Stimulated activated CD8-positive, alpha-beta memory T cell treated with anti-CD3 and anti-CD28 coated beads, Interleukin-4, amount 100 ng/mL, for 1 hour (primary cell): ENCODE data around the gene ANKRD35.
A peak's percentile ranks its signal among the peaks of the same experiment; 100 is the strongest.
"Not testable (repeated sequence)": the region's sequence is repeated elsewhere in the genome, so short reads cannot be mapped to it uniquely, and the experiment has no call there.

ENCODE experiments used
- DNase-seq, 2 donors: peaks; one replicate each; pipeline ENCODE4 v3.0.0-alpha.2; 2020; ENCODE audit warnings: low read depth in 2 of 2, low spot score in 1 of 2

ANKRD35 gene

DNA sequence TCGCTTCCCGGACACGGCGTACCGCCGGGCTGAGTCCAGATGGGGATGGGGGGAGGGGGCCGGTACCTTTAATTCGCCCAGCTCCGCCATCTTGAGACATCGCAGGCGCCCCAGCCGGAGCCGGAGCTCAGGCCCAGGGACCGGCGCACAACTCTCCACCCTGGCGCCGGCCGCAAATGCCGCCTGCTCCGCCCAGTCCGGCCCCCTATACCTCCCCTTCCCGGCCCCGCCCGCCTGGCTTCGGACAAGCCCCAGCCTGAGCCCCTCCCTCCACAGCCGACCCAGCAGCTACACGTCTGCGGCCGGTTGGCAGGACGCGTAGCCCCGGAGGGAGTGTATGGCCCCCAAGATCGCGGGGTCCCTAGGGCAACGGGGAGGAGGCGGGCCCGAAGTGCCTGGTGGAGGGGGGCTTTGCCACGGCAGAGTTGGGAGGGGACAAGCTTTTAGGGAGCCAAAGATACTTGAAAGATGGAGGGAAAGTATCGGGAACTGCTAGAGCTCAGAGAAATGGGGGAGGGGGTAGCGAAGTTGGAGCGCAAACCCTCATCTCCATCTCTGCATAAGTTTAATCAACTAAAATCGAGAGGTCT lies 26.7 kb downstream of the ANKRD35 start, which contains the start of gene PIAS3:
TSS of gene PIAS3 (minus strand) at position 181 of the 590 bp plus-strand sequence. CDS start at position 90, 91 bp downstream.
- peak; percentile 67 to 71 for DNase-seq

DNA sequence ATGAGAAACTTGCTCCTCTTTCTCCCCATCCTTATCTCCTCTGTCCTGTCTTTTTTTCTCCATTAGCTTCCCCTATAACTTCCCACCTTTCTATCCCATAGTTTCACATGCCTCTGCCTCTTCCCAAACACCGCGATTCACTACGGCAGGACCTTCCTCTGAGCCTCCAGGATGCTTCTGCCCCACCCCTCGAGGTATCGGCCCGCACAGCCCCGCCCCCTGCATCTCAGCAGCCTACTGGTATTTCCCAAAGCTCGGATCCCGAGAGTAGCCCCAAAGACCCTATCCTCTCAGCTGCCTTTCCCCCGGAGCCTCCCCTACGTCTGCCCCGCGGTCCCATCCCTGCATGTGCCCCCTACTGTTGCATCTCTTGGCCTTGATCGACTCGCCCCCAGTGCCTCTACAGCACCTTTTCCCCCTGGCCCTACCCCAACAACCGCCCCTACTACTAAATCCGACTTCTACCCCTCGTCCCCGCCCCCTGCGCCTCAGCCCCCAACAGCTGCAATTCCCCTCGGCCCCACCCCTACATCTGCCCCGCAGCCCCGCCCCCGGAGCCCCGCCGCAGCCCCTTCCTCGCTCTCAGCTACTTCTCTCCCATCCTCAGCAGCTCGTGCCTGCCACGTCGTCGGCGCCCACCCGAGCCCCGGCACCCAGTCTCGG lies 27.3 kb downstream of the ANKRD35 start:
- peak; percentile 31 to 43 for DNase-seq

DNA sequence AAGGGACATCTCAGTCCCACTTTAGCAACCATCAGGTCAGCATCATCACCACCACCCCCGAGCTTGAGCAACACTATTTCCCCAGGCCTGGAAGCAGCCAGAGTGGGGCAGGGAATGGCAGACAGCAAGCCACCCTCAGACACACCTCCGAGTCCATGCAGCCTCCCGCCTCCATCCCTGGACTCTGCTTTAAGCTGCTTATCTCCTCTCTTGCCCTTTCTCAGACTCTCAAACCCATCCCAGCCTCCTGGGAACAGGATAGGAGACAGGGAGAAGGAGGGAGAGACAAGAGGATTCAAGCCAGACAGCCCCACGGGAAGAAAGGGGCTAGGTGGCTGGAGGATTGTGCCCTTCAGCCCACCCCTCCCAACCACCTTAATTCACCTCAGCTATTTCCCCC lies 28.5 kb downstream of the ANKRD35 start:
- DNase-seq = no peak

DNA sequence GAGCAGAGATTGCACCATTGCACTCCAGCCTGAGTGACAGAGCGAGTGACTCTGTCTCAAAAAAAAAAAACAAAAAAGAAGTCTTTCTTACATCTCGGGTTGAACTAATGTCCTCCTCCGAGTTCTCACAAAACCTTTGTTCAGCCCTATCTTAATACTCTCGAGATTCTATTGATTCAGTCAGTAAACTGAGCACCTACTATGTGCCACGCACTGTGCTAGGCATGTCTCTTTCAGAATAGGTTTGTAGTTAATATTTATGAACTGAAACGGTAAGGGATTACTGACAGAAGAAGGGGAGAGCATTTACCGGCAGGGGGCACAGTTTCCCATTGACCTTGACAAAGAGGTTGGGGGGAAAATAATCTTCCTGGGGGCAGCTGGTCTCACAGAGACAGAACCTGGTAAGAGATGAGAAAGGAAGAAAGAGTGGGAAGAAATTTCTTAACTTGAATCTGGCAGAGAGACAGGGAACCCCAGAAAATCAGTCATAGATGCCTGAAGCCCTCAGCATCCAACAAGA lies 30.2 kb downstream of the ANKRD35 start:
- no peak for DNase-seq

DNA sequence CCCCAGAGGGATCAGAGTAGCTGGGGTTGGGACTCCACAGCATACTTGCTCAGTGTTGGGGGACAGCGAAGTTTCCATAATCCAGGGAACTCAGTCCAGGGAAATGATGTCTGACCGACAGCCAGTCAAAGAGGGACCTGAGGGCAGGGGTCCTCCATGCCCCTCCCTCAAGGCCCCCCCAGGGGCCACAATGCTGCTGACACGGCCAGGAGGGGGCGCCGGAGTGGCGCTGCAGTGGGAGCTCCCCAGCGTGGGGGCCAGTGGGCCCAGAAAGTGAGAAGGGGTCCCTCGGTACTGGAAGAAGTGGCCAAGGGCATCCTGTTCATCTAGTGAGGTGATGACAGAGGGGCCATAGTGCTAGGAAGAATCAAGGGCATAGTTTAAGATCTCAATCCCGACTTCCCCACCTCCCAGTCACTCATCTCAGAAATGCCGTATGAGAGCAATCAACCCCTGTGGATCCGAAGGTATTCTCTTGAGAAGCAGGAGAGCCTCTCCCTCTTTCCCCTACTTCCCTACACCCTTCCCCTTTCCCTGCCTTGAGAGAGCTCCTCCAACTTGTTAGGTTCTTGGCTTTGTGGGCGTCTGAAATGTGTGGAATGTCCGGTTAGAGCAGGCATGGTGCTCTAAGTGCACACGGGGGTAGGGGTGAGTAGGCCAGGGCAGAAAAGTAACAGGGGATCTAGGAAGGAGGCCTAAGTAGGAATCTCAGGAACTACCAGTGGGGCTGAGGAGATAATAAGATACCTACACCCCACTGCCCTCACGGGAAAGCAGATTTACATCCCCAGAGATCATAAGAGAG lies 36.1 kb downstream of the ANKRD35 start:
- no peak for DNase-seq

DNA sequence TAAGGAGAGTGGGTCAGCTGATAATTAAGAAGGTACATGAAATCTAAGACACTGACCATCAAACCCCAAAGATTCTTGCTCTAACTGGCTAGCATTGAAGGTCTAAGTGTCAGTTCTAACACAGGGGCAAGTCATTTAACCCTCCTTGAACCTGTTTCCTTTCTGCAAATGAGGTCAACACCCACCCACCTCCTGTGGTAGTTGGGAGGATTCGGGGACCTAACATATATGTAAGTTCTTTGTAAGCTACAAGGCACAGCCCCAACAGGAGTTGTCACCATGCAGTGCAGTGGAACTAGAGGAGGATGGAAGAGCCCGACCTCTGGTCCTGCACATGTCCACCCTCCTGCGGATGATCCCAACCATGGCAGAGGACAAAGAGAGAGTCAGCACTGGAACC lies 37.8 kb downstream of the ANKRD35 start:
- no peak for DNase-seq

DNA sequence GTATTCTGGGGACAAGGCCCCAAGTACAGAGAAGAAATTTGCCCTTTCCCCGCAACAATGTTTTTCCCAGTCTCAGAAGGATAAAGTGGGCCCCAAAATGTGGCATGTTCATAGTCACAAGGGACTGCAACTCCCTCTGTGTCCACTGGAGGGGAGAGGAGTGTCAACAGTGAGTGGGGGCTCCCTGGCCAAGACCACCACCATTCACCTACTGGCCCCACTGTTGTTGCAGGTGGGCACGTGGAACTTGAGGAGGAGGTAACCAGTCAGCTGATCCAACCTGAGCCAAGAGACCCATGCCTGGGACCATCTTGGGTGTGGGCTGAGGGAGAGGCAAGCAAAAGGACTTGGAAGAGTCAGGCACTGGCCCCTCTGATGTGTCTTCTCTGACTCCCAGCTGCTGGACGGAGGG lies 39.5 kb downstream of the ANKRD35 start:
- no peak for DNase-seq

DNA sequence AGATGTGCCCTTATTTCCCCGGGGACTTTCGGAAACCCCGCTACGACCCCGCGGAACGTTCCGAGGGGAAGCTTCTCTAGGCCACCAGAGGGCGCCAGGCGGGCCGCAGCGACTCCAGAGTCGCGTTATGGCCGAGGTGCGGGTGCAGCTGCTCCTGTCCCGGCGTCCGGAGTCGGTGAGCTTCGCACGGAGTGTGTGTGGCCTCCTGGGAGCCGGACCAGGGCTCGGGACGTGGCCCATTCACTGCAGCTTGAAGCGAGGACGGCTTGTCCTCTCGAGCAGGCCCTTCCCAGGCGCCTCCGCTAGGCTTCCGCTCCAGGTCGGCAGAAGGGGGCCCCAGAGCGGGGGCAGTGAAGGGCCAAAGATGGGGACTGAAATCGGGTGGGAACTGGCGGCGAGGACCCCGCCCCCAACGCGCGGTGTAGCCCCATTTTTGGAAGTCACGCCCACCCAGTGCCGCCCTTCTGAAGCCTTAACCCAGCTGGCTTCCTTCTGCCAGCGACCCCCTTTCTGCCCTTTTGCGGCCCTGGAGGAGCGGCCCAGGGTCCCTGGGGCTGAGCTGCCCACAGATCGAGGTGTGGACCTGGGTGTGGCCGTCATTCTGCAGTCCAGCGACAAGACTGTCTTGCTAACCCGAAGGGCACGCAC lies 40.0 kb downstream of the ANKRD35 start, which contains the start of gene NUDT17:
TSS of gene NUDT17 (plus strand) at position 117 of the 648 bp plus-strand sequence. CDS start at position 128, 11 bp downstream.
- DNase-seq = peak; percentile 53 to 56

DNA sequence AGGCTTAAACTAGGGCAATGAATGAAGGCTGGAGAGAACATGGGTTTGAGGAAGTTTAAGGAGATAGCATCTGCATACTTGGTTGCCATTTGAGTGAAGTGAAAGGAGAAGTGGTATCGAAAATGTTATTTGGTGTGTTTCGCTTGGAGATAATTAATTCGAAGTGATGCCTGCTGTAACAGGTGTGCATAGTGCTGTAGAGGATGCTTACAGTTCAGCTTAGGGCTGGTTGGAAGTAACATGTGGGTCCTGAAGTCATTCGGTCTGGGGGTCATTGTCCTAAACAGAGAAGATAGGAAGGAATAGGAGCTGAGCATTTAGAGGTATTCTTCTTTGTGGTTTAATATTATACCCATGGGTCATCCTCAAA lies 40.5 kb downstream of the ANKRD35 start:
- no peak for DNase-seq

DNA sequence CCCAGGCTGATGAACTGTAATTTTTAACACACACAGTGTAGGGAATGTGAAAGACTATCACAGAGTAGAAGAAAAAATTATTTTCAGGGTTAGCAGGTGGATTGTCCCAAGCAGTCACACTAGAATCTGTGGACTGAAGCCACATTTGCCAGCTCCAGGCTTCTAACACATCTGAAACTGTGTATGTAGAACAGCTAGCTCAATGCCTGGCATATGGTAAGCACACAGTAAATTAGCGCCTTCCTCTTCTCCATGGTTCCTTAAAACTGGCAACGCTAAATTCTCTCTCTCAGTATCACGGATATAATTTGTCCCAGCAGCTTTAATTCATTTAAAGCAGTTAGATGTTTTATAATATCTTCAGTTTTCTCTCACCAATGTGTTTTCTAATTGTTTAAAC lies 42.6 kb downstream of the ANKRD35 start:
- no peak for DNase-seq

DNA sequence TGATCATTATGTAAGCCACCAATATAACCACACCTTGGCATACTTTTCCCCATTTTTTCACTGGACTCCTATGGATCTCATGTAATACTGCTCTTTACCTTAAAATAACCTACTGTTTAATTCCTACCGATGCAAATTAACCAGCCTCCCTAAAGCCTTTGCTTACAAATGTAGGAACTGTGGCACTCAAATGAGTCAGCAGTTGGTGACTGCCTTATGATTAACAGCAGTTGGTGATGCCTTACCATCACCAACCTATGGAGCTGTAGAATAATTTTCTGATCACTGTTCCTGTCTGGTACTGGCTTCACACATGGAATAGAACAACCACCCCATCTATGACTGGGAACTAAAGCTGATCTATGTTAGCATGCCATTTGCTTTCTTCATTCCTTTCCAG lies 48.0 kb downstream of the ANKRD35 start:
- DNase-seq = no peak

DNA sequence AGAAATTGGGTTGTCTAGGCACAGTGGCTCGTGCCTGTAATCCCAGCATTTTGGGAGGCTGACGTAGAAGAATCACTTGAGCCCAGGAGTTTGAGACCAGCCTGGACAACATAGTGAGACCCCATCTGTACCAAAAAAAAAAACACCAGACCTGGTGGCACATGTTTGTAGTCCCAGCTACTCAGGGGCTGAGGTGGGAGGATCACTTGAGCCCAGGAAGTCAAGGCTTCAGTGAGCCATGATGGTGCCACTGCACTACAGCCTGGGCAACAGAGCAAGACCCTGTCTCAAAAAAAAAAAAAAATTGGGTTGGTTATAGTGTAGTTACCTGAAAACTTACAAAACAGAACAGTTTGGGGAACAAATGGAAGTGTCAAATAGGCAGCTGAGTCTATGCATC lies 54.9 kb downstream of the ANKRD35 start:
- DNase-seq = not testable (repeated sequence)

DNA sequence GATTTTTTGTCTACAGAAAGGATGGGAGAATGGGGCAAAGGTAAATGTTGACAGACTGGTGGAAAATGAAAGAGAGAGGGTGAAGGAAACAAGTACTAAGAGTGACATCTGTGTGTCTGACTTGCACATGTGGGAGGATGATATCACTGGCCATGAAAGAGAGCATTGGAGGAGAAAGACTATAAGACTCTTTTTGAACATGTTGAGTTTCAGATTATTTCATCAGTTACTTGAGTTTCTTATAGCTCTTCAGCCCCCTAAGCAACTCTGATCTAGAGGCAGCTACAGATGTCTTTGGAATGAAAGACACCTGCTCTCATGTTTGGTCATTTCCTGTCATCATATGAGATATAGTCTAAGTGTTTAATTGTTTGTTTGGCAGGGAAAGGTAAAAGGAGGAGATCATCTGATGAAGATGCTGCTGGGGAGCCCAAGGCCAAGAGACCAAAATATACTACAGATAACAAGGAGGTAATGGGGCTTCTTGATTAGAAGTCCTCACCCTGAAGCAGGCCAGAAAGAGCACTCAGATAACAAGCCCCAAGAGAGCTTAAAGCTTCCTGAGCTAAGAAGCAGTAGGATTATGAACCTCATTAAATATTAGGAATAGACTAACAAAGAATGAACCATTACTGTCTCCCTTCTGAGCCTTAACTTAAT lies 57.2 kb downstream of the ANKRD35 start:
- DNase-seq = no peak

DNA sequence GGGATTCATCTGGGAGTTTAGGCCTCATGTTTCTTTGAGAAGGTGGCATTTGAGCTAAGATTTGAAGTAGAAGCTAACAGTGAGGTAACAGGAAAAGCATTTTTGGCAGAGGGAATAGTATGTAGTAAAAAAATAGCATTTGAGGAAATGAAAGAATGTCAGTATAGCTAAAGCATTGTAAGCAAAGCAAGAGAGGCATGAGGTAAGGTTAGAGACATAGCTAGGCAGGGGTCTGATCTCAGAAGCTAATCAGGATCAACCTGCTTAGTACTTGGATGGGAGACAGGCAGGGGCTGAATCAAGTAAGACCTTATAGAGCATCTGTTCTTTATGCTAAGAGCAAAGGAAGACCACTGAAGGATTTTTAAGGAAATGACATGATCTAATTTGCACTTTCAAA lies 57.7 kb downstream of the ANKRD35 start:
- no peak for DNase-seq

DNA sequence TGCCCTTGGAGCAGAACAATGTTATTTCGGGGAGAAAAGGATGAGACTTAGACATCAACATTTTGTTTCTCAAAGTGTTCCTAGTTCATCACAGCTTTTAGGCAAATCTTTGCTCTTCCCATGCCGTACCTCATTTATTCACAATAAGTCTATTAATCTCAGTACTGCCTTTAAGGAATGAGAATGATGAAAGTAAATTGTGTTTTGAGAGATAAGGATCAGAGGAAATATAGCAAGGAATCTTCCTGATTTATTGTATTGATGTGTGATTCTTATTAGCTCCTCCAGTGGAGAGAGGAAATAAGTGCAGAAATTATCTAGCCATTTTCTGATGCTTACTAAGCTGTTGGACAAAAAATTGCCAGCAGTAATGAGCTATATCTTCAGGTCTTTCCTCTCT lies 59.6 kb downstream of the ANKRD35 start:
- no peak for DNase-seq

DNA sequence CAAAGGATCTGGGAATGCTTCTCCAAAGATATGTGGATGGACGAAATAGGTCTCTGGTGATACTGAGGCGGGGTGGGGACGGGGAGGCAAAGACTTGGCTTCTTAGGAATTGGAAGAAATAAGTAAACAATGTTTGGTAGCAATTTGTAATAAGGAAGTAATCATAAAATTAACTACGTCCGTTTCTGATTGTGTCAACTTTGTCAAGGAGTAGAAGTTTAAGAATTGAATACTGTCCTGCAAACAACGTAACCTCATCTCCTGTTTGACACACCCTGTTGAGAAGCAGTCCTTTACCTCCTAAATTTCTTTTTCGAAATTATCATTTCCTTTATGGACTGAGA lies 61.2 kb downstream of the ANKRD35 start:
- no peak for DNase-seq

DNA sequence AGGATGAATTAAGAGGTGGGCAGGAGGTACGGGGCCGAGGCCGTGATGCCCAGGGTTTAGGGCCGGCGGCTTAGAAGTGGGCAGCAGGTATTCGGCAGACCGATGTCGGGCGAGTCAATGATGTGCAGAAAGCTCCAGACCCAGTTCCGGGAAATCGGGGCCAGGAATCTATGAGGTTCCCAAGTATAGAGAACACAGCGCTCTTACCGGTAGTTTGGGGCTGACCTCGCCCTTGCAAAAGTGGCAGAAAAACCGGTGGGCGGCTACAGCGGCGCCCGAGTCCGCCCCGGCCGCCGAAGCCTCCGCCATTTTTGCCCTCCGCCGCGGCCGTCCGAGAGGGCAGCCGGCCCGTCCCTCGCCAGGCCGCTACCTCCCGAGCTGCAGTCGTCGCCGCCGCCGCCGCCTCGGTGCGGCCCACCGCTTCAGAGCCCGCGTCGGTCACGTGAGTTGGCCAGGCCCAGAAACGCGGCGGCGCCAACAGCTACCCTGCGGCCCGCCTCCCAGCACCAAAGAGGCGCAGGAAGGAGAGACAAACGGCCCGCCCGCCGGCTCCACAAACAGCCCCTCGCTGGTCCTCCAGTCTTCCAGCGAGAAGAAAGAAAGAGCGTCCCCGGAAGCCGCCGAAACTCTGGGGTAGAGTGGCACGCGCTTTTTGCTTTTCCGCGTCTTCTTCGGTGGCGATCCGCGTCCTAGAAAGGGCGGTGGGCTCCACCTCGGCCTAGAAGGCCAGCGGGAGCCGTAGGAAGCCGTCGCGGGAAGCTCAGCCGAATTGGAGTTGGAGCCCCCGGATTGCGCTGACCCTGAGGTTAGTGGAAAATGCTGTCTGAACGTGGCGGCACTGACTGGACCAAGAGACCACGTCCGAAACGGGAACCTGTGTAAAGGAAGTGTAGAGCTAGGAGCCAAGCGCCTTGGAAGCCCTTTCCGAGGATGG lies 61.8 kb downstream of the ANKRD35 start, which contains the start of the genes POLR3C and RNF115:
TSS of gene POLR3C (plus strand) at position 636 of the 934 bp plus-strand sequence. CDS start 1,577 bp downstream, outside the sequence.
TSS of gene RNF115 (minus strand) at position 531 of the 934 bp plus-strand sequence. CDS start at position 309, 222 bp downstream.
- peak; percentile 75 to 78 for DNase-seq

DNA sequence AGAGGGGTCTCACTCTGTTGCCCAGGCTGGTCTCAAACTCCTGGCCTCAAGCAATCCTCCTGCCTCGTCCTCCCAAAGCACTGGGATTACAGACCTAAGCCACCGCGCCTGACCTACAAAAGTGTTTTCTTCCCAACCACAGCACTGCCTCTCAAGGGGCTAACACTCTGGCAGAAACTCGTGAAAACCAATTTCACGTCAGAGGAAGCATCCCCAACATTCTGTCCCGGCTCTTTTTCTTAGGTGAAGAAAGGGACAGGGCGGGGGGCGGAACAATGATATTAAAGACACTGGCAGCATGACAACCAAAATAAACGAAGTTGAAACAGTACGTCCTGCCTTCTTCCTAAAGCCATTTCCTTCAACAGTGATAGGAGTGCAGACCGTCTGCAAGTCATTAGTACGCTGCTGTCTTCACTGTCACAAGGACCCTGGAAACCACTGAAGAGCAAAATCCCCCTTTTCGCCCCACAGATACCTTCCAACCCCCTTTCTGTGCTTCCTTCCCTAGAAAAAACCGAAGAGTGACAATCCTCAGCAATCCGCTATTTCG lies 62.8 kb downstream of the ANKRD35 start:
- DNase-seq = not testable (repeated sequence)

DNA sequence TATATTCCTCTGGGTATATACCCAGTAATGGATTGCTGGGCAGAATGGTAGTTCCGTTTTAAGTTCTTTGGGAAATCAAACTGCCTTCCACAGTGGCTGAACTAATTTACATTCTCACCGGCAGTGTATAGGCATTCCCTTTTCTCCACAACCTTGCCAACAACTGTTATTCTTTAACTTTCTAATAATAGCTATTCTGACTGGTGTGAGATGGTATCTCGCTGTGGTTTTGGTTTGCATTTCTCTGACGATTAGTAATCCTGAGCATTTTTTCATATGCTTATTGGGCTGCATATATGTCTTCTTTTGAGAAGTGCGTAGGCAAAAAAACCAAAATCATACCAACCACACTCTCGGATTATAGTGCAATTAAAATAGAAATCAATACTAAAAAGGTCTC lies 67.6 kb downstream of the ANKRD35 start:
- DNase-seq = not testable (repeated sequence)
